ENCODE measurements around the gene SMPD4.
"Not testable (repeated sequence)": the region's sequence is repeated elsewhere in the genome, so short reads cannot be mapped to it uniquely, and the experiment has no call there.

Gene SMPD4

GRCh38 chr2:130187268-130187667 lies 5.9 kb upstream of the SMPD4 start:
- FAIRE-seq = no peak

GRCh38 chr2:130186391-130186790 lies 5.0 kb upstream of the SMPD4 start:
- no peak for FAIRE-seq

DNA sequence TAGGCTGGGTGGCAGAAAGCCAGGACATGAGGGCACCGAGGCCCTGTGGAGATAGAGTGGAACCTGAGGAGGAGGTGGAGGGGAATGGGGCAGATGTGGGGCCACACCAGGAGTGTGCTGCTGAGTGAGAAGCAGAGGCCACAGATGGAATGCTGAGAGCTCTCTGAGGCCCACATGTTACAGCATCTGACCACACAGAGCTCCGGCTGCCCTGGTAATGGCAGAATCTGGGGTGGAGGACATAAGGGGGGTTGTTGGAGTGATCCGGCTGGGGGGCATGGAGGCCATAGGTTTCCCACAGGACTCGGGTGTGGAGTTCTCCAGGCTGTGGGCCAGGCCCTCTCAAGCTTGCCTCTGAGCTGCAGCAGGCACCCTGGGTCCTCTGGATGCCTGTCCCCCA lies 4.5 kb upstream of the SMPD4 start:
- FAIRE-seq = no peak

DNA sequence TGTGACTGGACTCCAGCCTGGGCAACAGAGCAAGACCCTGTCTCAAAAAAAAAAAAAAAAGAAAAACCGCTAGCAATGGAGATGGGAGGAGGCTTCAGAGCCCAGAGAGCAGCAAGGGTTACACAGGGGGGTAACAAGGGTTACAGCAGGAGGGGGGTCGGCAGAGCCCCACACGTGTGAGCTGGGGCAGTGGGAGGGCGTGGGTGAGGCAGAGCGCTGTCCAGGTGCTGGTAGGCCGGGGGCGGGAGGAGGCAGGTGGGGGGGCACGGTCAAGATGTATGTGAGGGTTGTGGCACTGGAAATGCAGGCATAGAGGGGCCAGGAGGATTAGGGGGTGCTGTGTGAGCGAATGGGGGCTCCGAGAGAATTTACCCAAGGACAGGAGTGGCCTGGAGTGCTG lies 4.0 kb upstream of the SMPD4 start:
- no peak for FAIRE-seq

DNA sequence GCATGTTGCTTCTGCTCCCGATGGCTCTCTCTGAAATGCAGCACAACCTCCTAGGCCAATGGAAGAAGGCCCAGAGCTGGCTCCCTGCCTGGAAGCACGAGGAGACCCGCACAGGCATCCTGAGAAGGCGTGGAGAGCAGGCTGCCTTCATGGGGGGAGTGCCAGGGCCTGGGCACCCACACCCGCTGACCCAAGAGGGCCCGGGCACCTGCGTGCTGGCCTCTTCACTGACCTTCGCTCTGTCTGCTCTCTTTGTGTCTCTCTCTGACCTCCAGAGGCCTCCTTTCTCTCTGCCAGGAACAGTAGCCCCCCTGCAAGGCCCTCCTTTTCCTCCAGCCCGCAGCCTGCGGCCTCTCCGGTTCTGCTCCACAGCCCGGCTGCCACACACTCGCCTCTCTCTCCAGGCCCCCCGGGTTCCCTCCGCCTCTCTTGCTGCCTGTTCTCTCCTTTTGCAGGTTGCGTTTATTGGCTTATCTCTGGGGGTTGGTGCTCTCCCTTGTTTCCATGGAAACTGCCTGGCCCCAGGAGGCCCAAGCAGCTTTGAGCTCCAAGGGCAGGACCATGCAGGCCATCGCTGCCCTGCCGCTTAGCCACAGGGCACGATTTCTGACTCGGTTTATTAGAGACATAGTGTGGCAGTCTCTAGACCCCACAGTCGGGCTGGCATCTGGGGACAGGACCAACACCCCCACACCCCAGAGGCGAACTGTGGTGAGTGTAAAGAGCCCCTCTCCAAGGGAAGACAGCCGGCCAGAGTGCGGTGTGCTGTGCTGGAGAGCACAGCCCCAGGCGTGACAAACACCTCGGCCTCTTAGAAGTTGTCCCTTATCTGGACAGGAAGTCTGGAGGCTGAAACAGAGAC lies 2.3 kb upstream of the SMPD4 start:
- FAIRE-seq = no peak

- not testable (repeated sequence) for FAIRE-seq
Measured at GRCh38 chr2:130182826-130183511, 1.6 kb upstream of the SMPD4 start.

GRCh38 chr2:130181880-130182682 lies 679 bp upstream of the SMPD4 start, which contains the start of gene MZT2B:
Gene MZT2B (plus strand): TSS chr2:130182262. CDS start chr2:130182283, 21 bp downstream.
- FAIRE-seq = not testable (repeated sequence)

- FAIRE-seq = not testable (repeated sequence)
Measured at GRCh38 chr2:130180404-130181324, 738 bp downstream of the SMPD4 start.

- FAIRE-seq = not testable (repeated sequence)
Measured at GRCh38 chr2:130174866-130175265, 6.5 kb downstream of the SMPD4 start.

DNA sequence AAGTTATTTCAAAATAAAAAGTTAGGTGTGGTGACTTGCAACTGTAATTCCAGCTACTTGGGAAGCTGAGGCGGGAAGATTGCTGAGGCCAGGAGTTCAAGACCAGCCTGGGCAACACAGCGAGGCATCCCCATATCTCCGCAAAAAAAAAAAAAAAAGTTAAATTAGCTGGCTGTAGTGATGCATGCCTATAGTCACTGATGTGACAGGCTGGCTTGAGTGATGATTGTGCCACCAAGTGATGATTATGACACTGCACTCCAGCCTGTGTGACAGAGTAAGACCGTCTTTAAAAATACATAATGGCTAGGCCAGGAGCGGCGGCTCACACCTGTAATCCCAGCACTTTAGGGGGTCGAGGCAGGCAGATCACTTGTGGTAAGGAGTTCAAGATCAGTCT lies 11.5 kb downstream of the SMPD4 start:
- FAIRE-seq = no peak

GRCh38 chr2:130169163-130169562 lies 12.2 kb downstream of the SMPD4 start:
- FAIRE-seq = not testable (repeated sequence)

GRCh38 chr2:130166611-130167010 lies 14.8 kb downstream of the SMPD4 start:
- not testable (repeated sequence) for FAIRE-seq

GRCh38 chr2:130165293-130166016 lies 15.9 kb downstream of the SMPD4 start:
- FAIRE-seq = no peak

GRCh38 chr2:130162968-130163367 lies 18.4 kb downstream of the SMPD4 start:
- no peak for FAIRE-seq

DNA sequence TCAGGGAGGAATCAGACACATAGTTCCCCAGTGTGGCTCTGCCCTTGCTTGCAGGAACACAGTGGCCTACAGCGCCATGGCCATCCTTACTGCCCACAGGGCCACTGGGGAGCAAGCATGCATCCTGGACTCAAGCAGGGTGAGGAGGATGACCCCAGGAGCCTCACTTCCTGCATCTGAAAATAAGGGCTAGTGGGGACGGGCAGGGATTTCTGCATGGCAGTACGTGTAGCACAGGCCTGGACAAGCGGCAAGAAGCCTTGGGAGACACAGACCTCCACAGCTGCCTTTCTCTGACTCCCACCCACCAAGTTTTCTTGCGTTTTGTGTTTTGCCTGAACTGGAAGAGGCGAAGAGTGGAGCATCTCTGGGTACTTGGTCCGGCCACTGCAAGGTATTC lies 18.9 kb downstream of the SMPD4 start:
- FAIRE-seq = not testable (repeated sequence)

GRCh38 chr2:130160838-130161705 lies 20.3 kb downstream of the SMPD4 start:
- not testable (repeated sequence) for FAIRE-seq

DNA sequence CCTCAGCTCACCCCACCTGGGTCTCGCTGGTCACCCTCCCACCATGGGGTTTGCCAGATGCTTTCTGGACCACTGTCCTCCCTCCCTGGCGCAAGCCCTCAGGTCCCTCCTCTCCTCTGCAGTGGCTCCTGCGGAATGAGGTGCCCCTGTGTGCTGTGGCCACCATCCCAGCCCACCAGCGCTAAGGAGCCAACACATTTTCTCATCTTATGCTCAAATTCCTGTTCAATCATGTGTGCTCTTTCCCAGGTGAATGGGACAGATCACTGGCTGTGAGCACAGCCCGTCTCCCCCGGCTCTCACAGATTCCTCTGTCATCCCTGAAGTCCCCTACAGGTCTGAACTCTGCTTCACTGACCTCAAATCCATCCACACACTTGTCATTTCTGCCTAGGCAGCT lies 21.3 kb downstream of the SMPD4 start:
- no peak for FAIRE-seq

- FAIRE-seq = not testable (repeated sequence)
Measured at GRCh38 chr2:130159376-130159775, 22.0 kb downstream of the SMPD4 start.

DNA sequence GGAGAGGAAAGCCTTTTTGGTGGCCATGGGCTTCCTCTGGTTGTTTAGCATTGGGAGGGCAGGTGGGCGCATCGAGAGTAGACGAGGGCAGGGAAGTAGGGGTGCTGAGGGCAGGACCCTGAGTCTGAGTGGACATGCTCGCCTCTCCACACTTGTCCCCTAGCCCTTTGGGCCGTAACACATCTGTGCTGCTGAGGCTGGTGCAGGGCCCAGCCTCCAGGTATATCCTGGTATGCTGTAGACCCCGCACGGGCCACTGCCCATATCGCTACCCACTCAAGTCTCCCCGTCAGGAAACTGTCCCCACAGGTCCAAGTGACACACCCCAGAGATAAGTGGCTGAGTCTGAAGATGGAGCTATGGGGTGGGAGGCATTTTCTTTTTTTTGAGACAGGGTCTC lies 22.8 kb downstream of the SMPD4 start:
- no peak for FAIRE-seq

- FAIRE-seq = not testable (repeated sequence)
Measured at GRCh38 chr2:130157825-130158514, 23.4 kb downstream of the SMPD4 start.
